ENCODE measurements around the gene CTNNA1.
"Not testable (repeated sequence)": the region's sequence is repeated elsewhere in the genome, so short reads cannot be mapped to it uniquely, and the experiment has no call there.

The CTNNA1 gene

GRCh38 chr5:138725818-138726416, 27.3 kb upstream of the CTNNA1 start:
- DNase-seq = no peak

- no peak for DNase-seq
Observed at GRCh38 chr5:138726848-138727247, 26.4 kb upstream of the CTNNA1 start.

- not testable (repeated sequence) for DNase-seq
Observed at GRCh38 chr5:138730496-138730895, 22.7 kb upstream of the CTNNA1 start.

GRCh38 chr5:138732466-138732865, 20.8 kb upstream of the CTNNA1 start:
- no peak for DNase-seq

GRCh38 chr5:138732933-138733332, 20.3 kb upstream of the CTNNA1 start:
- no peak for DNase-seq

GRCh38 chr5:138733509-138733908, 19.7 kb upstream of the CTNNA1 start:
- DNase-seq = no peak

GRCh38 chr5:138736293-138736692, 16.9 kb upstream of the CTNNA1 start:
- no peak for DNase-seq

- no peak for DNase-seq
Observed at GRCh38 chr5:138737494-138738265, 15.5 kb upstream of the CTNNA1 start.

GRCh38 chr5:138738399-138738798, 14.8 kb upstream of the CTNNA1 start:
- DNase-seq = no peak

- DNase-seq = no peak
Observed at GRCh38 chr5:138739938-138740337, 13.3 kb upstream of the CTNNA1 start.

GRCh38 chr5:138743484-138743883, 9.7 kb upstream of the CTNNA1 start:
- DNase-seq = peak in 1 of 2 experiments; percentile 9

GRCh38 chr5:138745268-138745667, 8.0 kb upstream of the CTNNA1 start:
- DNase-seq = no peak

- DNase-seq = no peak
Observed at GRCh38 chr5:138748630-138749081, 4.6 kb upstream of the CTNNA1 start.

- DNase-seq = not testable (repeated sequence)
Observed at GRCh38 chr5:138751344-138751743, 1.9 kb upstream of the CTNNA1 start.

GRCh38 chr5:138752341-138752950, 779 bp upstream of the CTNNA1 start:
- no peak for DNase-seq

- DNase-seq = peak; percentile 46 to 49
Observed at GRCh38 chr5:138753794-138754698, 821 bp downstream of the CTNNA1 start.

GRCh38 chr5:138754699-138755057, 1.5 kb downstream of the CTNNA1 start:
- no peak for DNase-seq

GRCh38 chr5:138755084-138755748, 2.0 kb downstream of the CTNNA1 start:
- no peak for DNase-seq

GRCh38 chr5:138757061-138757776, 4.0 kb downstream of the CTNNA1 start:
- no peak for DNase-seq

GRCh38 chr5:138760448-138761110, 7.4 kb downstream of the CTNNA1 start:
- DNase-seq = no peak

- DNase-seq = not testable (repeated sequence)
Observed at GRCh38 chr5:138761115-138761514, 7.9 kb downstream of the CTNNA1 start.
